NCI-H2029 (cell line): ENCODE results near the gene CLPX.
"Not testable (repeated sequence)": the region's sequence is repeated elsewhere in the genome, so short reads cannot be mapped to it uniquely, and the experiment has no call there.

Experiments
- DNase-seq: peaks from one replicate; lab custom pipeline; 2025; lab: John Stamatoyannopoulos, UW

The CLPX gene

DNA sequence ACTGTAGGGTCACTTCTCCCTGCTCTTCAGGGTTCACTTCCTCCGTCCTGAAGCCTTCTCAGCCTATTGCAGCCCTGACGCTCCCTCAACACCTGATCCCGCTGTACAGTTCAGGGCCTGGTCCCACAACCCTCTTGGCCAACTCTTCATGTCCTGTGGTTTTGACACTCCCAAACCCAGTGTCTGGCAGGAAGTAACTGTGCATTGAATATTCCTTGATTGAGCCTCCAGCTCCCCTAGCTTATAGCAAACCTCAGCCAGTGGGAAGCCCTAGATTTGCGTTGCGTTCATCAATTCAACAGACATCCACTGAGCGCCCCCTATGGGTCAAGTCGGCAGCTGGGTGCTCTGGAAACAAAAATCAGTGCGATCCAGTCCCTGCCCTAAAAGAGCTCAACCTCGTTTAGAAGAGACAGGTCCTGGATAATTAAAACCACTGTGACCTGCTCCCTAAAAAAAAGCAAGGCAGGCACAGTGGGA, 83.7 kb downstream of the CLPX start:
- no peak for DNase-seq

DNA sequence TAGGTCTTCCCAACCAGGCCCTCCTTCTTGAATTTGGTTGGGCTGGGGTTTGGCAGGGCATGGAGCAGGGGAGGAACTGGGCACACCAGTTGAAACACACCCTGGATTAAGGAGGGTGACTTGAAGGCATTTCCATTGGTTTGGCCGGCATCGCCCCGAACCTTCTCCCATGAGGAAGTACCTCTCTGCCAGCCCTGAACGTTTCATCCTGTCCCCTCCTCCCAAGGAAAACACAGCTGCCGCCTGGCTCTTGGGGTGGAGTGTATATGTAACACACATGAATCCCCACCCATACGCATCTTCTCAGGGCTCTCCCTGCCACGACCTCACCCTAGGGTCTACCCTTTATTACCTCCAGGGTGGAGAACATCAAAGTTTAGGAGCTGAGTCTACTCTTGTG, 84.7 kb downstream of the CLPX start:
- DNase-seq = no peak

DNA sequence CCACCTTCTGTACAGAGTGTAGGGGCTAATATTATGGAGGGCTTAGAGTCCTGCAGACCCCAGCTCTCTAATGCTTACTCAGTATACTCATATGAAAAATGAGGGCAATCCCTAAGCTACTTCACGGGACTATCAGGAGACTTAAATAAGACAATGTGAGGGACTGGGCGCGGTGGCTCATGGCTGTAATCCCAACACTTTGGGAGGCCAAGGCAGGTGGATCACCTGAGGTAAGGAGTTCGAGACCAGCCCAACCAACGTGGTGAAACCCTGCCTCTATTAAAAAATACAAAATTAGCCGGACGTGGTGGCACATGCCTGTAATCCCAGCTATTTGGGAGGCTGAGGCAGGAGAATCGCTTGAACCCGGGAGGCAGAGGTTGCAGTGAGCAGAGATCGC, 85.3 kb downstream of the CLPX start:
- not testable (repeated sequence) for DNase-seq

DNA sequence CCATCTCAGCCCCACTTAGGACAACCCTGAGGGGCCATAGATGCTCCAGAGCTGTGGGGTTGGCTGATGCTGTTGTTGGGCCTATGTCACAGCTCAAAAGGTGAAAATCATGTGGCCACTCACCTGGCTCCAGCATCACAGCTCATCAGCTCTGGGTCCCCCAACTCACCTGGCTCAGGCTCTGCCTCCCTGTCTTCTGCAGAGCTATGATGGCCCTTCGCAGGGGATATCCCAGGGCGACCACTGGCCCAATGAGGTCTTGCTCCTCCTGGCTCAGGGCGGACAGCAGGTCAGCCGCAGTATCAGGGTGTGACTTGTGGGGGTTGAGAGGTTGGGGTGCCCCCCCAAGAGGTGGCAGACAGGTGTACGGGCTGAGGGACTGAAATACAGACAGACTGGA, 85.8 kb downstream of the CLPX start:
- DNase-seq = no peak
